Suprapubic skin (tissue), 3 donors: ENCODE measurements around the gene NPLOC4.

Experiments
- EP300 ChIP-seq: sonication (generic); formaldehyde crosslinking; IDR thresholded peaks from one replicate; pipeline ENCODE4 v1.6.1; 2017; ENCODE audit warnings: antibody characterized with exemption
- POLR2A ChIP-seq, 2 donors: fragments of 450-650 bp; IDR thresholded peaks; one replicate each; pipeline ENCODE4 v1.6.1; 2017; ENCODE audit warnings: antibody characterized with exemption in 2 of 2, mild to moderate bottlenecking in 2 of 2, moderate library complexity in 2 of 2
- TF ChIP-seq, protein P1 (sequence below), 2 donors: fragments of 200-600 bp in 1 of 2; fragments of 450-650 bp in 1 of 2; sonication (generic) in 1 of 2; IDR thresholded peaks; one replicate each; pipeline ENCODE4 v1.5.1; 2016 to 2019; ENCODE audit warnings: antibody characterized with exemption in 2 of 2, mild to moderate bottlenecking in 1 of 2, moderate library complexity in 1 of 2

DNA sequence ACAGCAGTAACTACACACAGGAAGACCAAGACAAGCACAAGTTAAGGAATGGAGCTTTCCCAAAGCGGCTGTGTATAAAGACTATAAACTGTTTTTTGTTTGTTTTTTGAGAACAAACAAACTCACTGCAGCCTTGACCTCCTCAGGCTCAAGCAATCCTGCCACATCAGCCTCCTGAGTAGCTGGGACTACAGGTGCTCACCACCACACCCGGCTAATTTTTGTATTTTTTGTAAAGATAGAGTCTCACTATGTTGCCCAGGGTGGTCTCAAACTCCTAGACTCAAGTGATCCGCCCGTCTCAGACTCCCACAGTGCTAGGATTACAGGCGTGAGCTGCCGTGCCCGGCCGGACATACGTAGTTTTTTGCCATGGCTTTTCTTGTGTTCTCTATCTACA lies 23.5 kb upstream of the NPLOC4 start:
- TF ChIP-seq, protein P1, sequence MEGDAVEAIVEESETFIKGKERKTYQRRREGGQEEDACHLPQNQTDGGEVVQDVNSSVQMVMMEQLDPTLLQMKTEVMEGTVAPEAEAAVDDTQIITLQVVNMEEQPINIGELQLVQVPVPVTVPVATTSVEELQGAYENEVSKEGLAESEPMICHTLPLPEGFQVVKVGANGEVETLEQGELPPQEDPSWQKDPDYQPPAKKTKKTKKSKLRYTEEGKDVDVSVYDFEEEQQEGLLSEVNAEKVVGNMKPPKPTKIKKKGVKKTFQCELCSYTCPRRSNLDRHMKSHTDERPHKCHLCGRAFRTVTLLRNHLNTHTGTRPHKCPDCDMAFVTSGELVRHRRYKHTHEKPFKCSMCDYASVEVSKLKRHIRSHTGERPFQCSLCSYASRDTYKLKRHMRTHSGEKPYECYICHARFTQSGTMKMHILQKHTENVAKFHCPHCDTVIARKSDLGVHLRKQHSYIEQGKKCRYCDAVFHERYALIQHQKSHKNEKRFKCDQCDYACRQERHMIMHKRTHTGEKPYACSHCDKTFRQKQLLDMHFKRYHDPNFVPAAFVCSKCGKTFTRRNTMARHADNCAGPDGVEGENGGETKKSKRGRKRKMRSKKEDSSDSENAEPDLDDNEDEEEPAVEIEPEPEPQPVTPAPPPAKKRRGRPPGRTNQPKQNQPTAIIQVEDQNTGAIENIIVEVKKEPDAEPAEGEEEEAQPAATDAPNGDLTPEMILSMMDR (IDR thresholded peaks at IDR 0.05): no peak
- no peak for TF ChIP-seq EP300
- no peak for TF ChIP-seq POLR2A (IDR thresholded peaks at IDR 0.05)
